ENCODE results near the gene GABRP.

Gene GABRP

GRCh38 chr5:170782438-170782837, 1.1 kb upstream of the GABRP start:
- ChIA-PET CTCF (interaction anchor here (1.0 kb wide), 1 partner anchor 9 kb away, joined by 5 read pairs; no protein-coding TSS in a partner anchor), POLR2A (no interaction called here)
- no peak for TF ChIP-seq CTCF (IDR thresholded peaks at IDR 0.05; ENCODE audit: insufficient read depth, low read length, missing control alignments)
- DNase-seq (ENCODE audit: low read depth, low spot score): no peak
- no peak overlapping the region for H3K4me3 ChIP-seq (ENCODE audit: low read depth, low read length)

DNA sequence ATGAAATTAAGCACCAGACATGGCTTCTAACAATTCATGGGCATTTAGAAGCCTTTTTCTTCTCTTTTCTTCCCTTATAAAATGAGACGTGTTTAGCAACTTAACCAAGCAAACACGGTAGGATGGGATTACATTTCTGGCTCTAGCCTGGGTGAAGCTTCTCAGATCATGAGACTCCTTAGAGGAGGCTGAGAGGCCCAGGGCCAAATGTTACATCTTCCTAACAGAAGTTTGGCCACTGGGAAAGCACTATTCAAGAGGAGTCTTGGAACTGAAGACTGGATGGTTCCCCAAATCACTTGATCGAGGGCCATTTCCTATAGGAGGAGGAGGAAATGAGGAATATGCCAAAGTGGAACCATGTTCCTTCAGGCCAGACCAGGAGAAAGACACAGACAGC, 1.9 kb downstream of the GABRP start:
- H3K4me3 ChIP-seq (ENCODE audit: low read depth, low read length): no peak overlapping the region
- CTCF ChIA-PET: interaction anchor here (14.5 kb wide), 1 partner anchor 39 kb away, joined by 227 read pairs; no protein-coding TSS in a partner anchor
- TF ChIP-seq CTCF (IDR thresholded peaks at IDR 0.05; ENCODE audit: insufficient read depth, low read length, missing control alignments): no peak
- POLR2A ChIA-PET: no interaction called here
- no peak for DNase-seq (ENCODE audit: low read depth, low spot score)

- no peak for DNase-seq (ENCODE audit: low read depth, low spot score)
- no peak overlapping the region for H3K4me3 ChIP-seq (ENCODE audit: low read depth, low read length)
- no peak for TF ChIP-seq CTCF (IDR thresholded peaks at IDR 0.05; ENCODE audit: insufficient read depth, low read length, missing control alignments)
- POLR2A ChIA-PET: no interaction called here
- CTCF ChIA-PET: interaction anchor here (14.5 kb wide), 1 partner anchor 41 kb away, joined by 227 read pairs; no protein-coding TSS in a partner anchor
Observed at GRCh38 chr5:170787216-170787615, 3.7 kb downstream of the GABRP start.

DNA sequence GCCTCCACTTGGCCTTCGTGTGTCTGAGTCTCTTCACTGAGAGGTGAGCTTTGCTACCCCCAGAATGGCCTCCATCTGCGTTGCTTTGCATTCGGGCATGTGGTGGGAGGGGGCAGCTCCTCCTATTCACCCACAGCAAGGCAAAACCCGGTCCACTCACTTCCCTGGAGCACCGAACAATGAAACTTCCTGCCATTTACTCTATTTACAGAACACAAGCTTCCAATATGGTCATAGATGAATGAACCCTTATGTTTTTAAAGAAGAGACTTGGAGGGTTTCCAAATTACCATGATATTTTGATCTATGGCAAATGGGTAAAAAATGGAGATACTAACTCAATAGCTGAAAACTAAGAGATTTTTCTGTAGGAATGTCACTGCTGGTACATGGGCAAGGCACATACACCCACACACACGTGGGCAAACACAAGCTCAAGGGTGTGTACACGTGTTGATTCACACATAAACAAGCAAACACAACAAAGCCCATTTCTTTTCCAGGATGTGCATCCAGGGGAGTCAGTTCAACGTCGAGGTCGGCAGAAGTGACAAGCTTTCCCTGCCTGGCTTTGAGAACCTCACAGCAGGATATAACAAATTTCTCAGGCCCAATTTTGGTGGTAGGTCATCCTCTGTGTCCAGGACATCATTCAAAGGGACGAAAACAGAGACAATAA, 5.2 kb downstream of the GABRP start:
- POLR2A ChIA-PET: no interaction called here
- no peak for TF ChIP-seq CTCF (IDR thresholded peaks at IDR 0.05; ENCODE audit: insufficient read depth, low read length, missing control alignments)
- H3K4me3 ChIP-seq (ENCODE audit: low read depth, low read length): no peak overlapping the region
- CTCF ChIA-PET: interaction anchor here (1.2 to 14.5 kb wide), 3 partner anchors 10 to 151 kb away, joined by 3 to 227 read pairs (median 56); no protein-coding TSS in a partner anchor
- no peak for DNase-seq (ENCODE audit: low read depth, low spot score)

GRCh38 chr5:170791325-170791954, 7.9 kb downstream of the GABRP start:
- POLR2A ChIA-PET: no interaction called here
- CTCF ChIA-PET: interaction anchor here (0.8 to 14.5 kb wide), 15 partner anchors 9 to 566 kb away, joined by 3 to 227 read pairs (median 5); no protein-coding TSS in a partner anchor
- peak; percentile 48 for TF ChIP-seq CTCF (IDR thresholded peaks at IDR 0.05; ENCODE audit: insufficient read depth, low read length, missing control alignments)
- DNase-seq (ENCODE audit: low read depth, low spot score): no peak
- no peak overlapping the region for H3K4me3 ChIP-seq (ENCODE audit: low read depth, low read length)

DNA sequence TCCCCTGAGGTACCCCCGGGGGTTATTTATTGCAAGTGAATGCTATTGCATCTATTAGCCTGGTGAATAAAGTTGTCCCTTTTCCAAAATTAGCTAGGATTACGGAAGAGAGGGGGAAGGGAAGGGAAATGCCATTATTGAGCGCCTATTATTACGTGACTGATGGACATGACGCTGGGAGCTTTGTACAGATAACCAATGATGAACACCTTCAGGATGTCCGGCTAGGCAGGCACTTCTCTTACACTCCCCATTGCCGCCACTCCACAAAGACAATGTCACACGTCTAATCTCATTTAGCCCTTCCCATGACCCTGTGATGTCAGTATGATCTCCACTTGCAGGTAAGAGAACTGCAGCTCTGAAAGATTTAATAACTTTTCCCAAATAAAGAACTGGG, 9.4 kb downstream of the GABRP start:
- TF ChIP-seq CTCF (IDR thresholded peaks at IDR 0.05; ENCODE audit: insufficient read depth, low read length, missing control alignments): no peak
- ChIA-PET CTCF (interaction anchor here (1.0 to 14.5 kb wide), 6 partner anchors 16 to 160 kb away, joined by 4 to 227 read pairs (median 13); no protein-coding TSS in a partner anchor), POLR2A (no interaction called here)
- H3K4me3 ChIP-seq (ENCODE audit: low read depth, low read length): no peak overlapping the region
- no peak for DNase-seq (ENCODE audit: low read depth, low spot score)

Measured in AG04449 (cell line).